SK-N-SH (cell line): ENCODE measurements around the gene LCE3A. TPM values are rescaled to one million over a fixed set of nuclear protein-coding genes. Genes with fewer than 3 reads are reported as not detected.

Experiments
- CTCF ChIA-PET: fragments of 300-600, 350-600 bp; formaldehyde crosslinking; extraction: SDS; loops from one replicate; lab custom pipeline; 2021; lab: Yijun Ruan, JAX
- POLR2A ChIA-PET: fragments of 350-600 bp; sonication (Branson Sonifier 250); formaldehyde crosslinking; extraction: SDS; loops from one replicate; lab custom pipeline; 2020; ENCODE audit warnings: antibody characterized with exemption, inconsistent platforms; lab: Yijun Ruan, JAX
- DNase-seq: peaks from one replicate; pipeline ENCODE4 v3.0.0; 2012
- H2AFZ ChIP-seq: fragments of 200-600 bp; sonication (generic); 2 replicates; pipeline ENCODE4 v1.8.1; 2016; ENCODE audit warnings: antibody characterized with exemption, mild to moderate bottlenecking, low read depth
- H3F3A ChIP-seq: fragments of 200-600 bp; sonication (generic); replicated peaks from 2 replicates; pipeline ENCODE3; 2016; ENCODE audit warnings: antibody characterized with exemption, mild to moderate bottlenecking; ENCODE audit not compliant: insufficient read depth
- H3K27ac ChIP-seq, 2 experiments: fragments of 200-500 bp in 1 of 2; fragments of 200-600 bp in 1 of 2; sonication (Bioruptor generic) in 1 of 2; sonication (generic), shearing (Covaris generic) in 1 of 2; 2 replicates each; pipeline versions ENCODE4 v1.5.1 to v1.6.1; 2014 to 2016; ENCODE audit warnings: low read depth in 2 of 2, inconsistent platforms in 1 of 2, low read length in 1 of 2, mild to moderate bottlenecking in 1 of 2, mixed read lengths in 1 of 2
- H3K27me3 ChIP-seq: fragments of 200-600 bp; sonication (generic), shearing (Covaris generic); 2 replicates; pipeline ENCODE4 v1.6.1; 2016; ENCODE audit warnings: mixed run types; ENCODE audit not compliant: insufficient read depth
- H3K36me3 ChIP-seq, 2 experiments: fragments of 200-500 bp in 1 of 2; fragments of 200-600 bp in 1 of 2; sonication (Bioruptor generic) in 1 of 2; sonication (generic) in 1 of 2; replicated peaks in 1 of 2; 2 replicates each; pipeline versions ENCODE3 to v1.5.1; 2014 to 2016; ENCODE audit warnings: low read length in 1 of 2, mild to moderate bottlenecking in 1 of 2; ENCODE audit not compliant: insufficient read depth in 2 of 2, control insufficient read depth in 1 of 2
- H3K4me1 ChIP-seq, 2 experiments: fragments of 200-500 bp in 1 of 2; fragments of 200-600 bp in 1 of 2; sonication (Bioruptor generic) in 1 of 2; sonication (generic), shearing (Covaris generic) in 1 of 2; 2 replicates each; pipeline versions ENCODE4 v1.5.1 to v1.6.1; 2014 to 2016; ENCODE audit warnings: low read depth in 1 of 2, low read length in 1 of 2, mixed run types in 1 of 2; ENCODE audit not compliant: insufficient read depth in 2 of 2, control insufficient read depth in 1 of 2
- H3K4me2 ChIP-seq: fragments of 200-600 bp; sonication (generic), shearing (Covaris generic); 2 replicates; pipeline ENCODE4 v1.6.1; 2017; ENCODE audit warnings: mixed run types
- H3K4me3 ChIP-seq, 2 experiments: fragments of 200-500 bp in 1 of 2; fragments of 200-600 bp in 1 of 2; sonication (Bioruptor generic) in 1 of 2; sonication (generic), shearing (Covaris generic) in 1 of 2; 2 replicates each; pipeline versions ENCODE4 v1.5.1 to v1.8.1; 2014 to 2016; ENCODE audit warnings: low read depth in 2 of 2, inconsistent platforms in 1 of 2, low read length in 1 of 2, mild to moderate bottlenecking in 1 of 2, mixed read lengths in 1 of 2, moderate library complexity in 1 of 2
- H3K79me2 ChIP-seq: fragments of 200-600 bp; sonication (generic); 2 replicates; pipeline ENCODE4 v1.8.1; 2017; ENCODE audit warnings: mild to moderate bottlenecking; ENCODE audit not compliant: insufficient read depth
- H3K9ac ChIP-seq: fragments of 200-600 bp; sonication (generic); 2 replicates; pipeline ENCODE4 v1.6.1; 2017; ENCODE audit warnings: mixed run types
- H3K9me2 ChIP-seq: fragments of 200-600 bp; sonication (generic); 2 replicates; pipeline ENCODE4 v1.6.1; 2017; ENCODE audit warnings: mixed run types
- H3K9me3 ChIP-seq: fragments of 200-600 bp; sonication (generic); 2 replicates; pipeline ENCODE4 v1.6.1; 2017; ENCODE audit warnings: mixed run types, mild to moderate bottlenecking, moderate library complexity
- H4K20me1 ChIP-seq: fragments of 200-600 bp; sonication (generic); 2 replicates; pipeline ENCODE4 v1.6.1; 2017; ENCODE audit warnings: mild to moderate bottlenecking, mixed run types; ENCODE audit not compliant: insufficient read depth
- CHD2 ChIP-seq: fragments of 150-350 bp; IDR thresholded peaks from 2 replicates; pipeline ENCODE4 v1.6.1; 2018; ENCODE audit warnings: low read length; ENCODE audit not compliant: partially characterized antibody
- CTCF ChIP-seq: fragments of 200-600 bp; sonication (generic); IDR thresholded peaks from 2 replicates; pipeline ENCODE4 v1.6.1; 2017; ENCODE audit warnings: antibody characterized with exemption, mild to moderate bottlenecking, moderate library complexity
- ELF1 ChIP-seq: IDR thresholded peaks from 2 replicates; pipeline ENCODE4 v1.4.0; 2012
- FOSL2 ChIP-seq: IDR thresholded peaks from 2 replicates; pipeline ENCODE4 v1.4.0; 2012; ENCODE audit warnings: low read depth, mild to moderate bottlenecking, moderate library complexity, borderline replicate concordance
- FOXJ3 ChIP-seq: sonication (generic); formaldehyde crosslinking; IDR thresholded peaks from 2 replicates; pipeline ENCODE4 v1.5.1; 2020; ENCODE audit warnings: mild to moderate bottlenecking, missing genetic modification reagents
- FOXM1 ChIP-seq: IDR thresholded peaks from 2 replicates; pipeline ENCODE4 v1.4.0; 2012; ENCODE audit warnings: low read depth, mild to moderate bottlenecking
- GABPA ChIP-seq: IDR thresholded peaks from 2 replicates; pipeline ENCODE4 v1.4.0; 2012; ENCODE audit warnings: low read depth, mild to moderate bottlenecking
- GATA2 ChIP-seq: sonication (generic); formaldehyde crosslinking; IDR thresholded peaks from 2 replicates; pipeline ENCODE4 v1.5.0; 2020; ENCODE audit warnings: mild to moderate bottlenecking, missing genetic modification reagents
- JUND ChIP-seq: IDR thresholded peaks from 2 replicates; pipeline ENCODE4 v1.4.0; 2012
- MAX ChIP-seq: IDR thresholded peaks from 2 replicates; pipeline ENCODE4 v1.4.0; 2012; ENCODE audit warnings: low read depth
- MEF2A ChIP-seq: IDR thresholded peaks from 2 replicates; pipeline ENCODE4 v1.4.0; 2012; ENCODE audit warnings: low read depth, borderline replicate concordance
- MXI1 ChIP-seq: IDR thresholded peaks from 2 replicates; pipeline ENCODE4 v1.6.1; 2012; ENCODE audit warnings: mild to moderate bottlenecking, low read depth, low read length, improper control_type of control experiment
- NFIC ChIP-seq: IDR thresholded peaks from 2 replicates; pipeline ENCODE4 v1.4.0; 2012; ENCODE audit warnings: borderline replicate concordance
- PBX3 ChIP-seq: IDR thresholded peaks from 2 replicates; pipeline ENCODE4; 2012
- POLR2AphosphoS5 ChIP-seq: IDR thresholded peaks from 2 replicates; pipeline ENCODE4 v1.6.1; 2012; ENCODE audit warnings: low read depth, low read length
- REST ChIP-seq: IDR thresholded peaks from 2 replicates; pipeline ENCODE4 v1.6.1; 2012; ENCODE audit warnings: mild to moderate bottlenecking, low read depth, low read length, moderate library complexity
- RXRA ChIP-seq: IDR thresholded peaks from 2 replicates; pipeline ENCODE4 v1.4.0; 2012; ENCODE audit warnings: low read depth, mild to moderate bottlenecking, borderline replicate concordance
- TAF1 ChIP-seq: IDR thresholded peaks from 2 replicates; pipeline ENCODE4 v1.6.1; 2012; ENCODE audit warnings: low read depth, mild to moderate bottlenecking, low read length, moderate library complexity, borderline replicate concordance
- TEAD4 ChIP-seq: IDR thresholded peaks from 2 replicates; pipeline ENCODE4 v1.4.0; 2012; ENCODE audit warnings: mild to moderate bottlenecking, borderline replicate concordance; ENCODE audit not compliant: insufficient read depth
- USF1 ChIP-seq: IDR thresholded peaks from 2 replicates; pipeline ENCODE4 v1.4.0; 2012; ENCODE audit warnings: low read depth, borderline replicate concordance
- USF2 ChIP-seq: fragments of 150-350 bp; IDR thresholded peaks from 2 replicates; pipeline ENCODE4 v1.6.1; 2017; ENCODE audit warnings: antibody characterized with exemption, low read length, low read depth, borderline replicate concordance
- YY1 ChIP-seq: IDR thresholded peaks from 2 replicates; pipeline ENCODE4 v1.4.0; 2012; ENCODE audit warnings: low read depth, mild to moderate bottlenecking
- WGBS: methylation state at CpG from one replicate; pipeline ENCODE4 v1.1.6; 2017; ENCODE audit warnings: low lambda C conversion rate; 5-methylcytosine and 5-hydroxymethylcytosine counted together
- polyA plus RNA-seq, 3 experiments: library from polyadenylated mRNA; depleted of rRNA; stranded (reverse); fragments of >200 nt; gene quantifications; 2 replicates each; pipeline ENCODE4 v1.2.3, GENCODE V29; 2012

LCE3A gene
- polyA plus RNA-seq, 1 of the 3 experiments (the other 2 are of a cell fraction), result not detected

GRCh38 chr1:152663098-152663497, 40.2 kb upstream of the LCE3A start, which contains the start of gene LCE2D:
TSS of gene LCE2D (plus strand) at chr1:152663380. CDS start at chr1:152664106, 726 bp downstream.
- 0% methylated on average over 3 of the region's 3 CpGs for WGBS
- H2AFZ ChIP-seq, result no peak within 1 kb of the TSS
- H3K4me2 ChIP-seq, result no peak within 1 kb of the TSS
- no peak for DNase-seq
- H4K20me1 ChIP-seq, result no peaks in the 10 kb centered on the region
- no peaks in the 10 kb centered on the region for H3F3A ChIP-seq
- H3K9me3 ChIP-seq, result no peaks in the 10 kb centered on the region
- no peak within 1 kb of the TSS for H3K9ac ChIP-seq
- H3K27me3 ChIP-seq, result no peaks in the 10 kb centered on the region
- no peaks in the 10 kb centered on the region for H3K79me2 ChIP-seq
- TF ChIP-seq RXRA (no peak), GATA2 (CRISPR knock-in tag) (no peak), MAX (no peak), NFIC (no peak), PBX3 (no peak), FOXM1 (no peak), ELF1 (no peak)
- H3K27ac ChIP-seq, result no peak within 1 kb of the TSS
- CTCF ChIA-PET, result interaction anchor here (5.2 kb wide), 1 partner anchor 9 kb away, joined by 32 read pairs; no protein-coding TSS in a partner anchor
- no peak within 1 kb of the TSS for H3K4me3 ChIP-seq
- H3K36me3 ChIP-seq, result no peaks in the 10 kb centered on the region
- POLR2A ChIA-PET, result no interaction called here
- no peaks in the 10 kb centered on the region for H3K4me1 ChIP-seq
- H3K9me2 ChIP-seq, result no peaks in the 10 kb centered on the region

GRCh38 chr1:152658649-152659048, 35.7 kb upstream of the LCE3A start:
- Histone ChIP-seq H3K4me3 (no peak overlapping the region), H3K36me3 (no peaks in the 10 kb centered on the region), H4K20me1 (no peaks in the 10 kb centered on the region), H3F3A (peaks cover 6% of the 10 kb centered on the region), H3K4me2 (no peak overlapping the region), H3K9me2 (no peaks in the 10 kb centered on the region), H3K9ac (no peak overlapping the region), H2AFZ (no peak overlapping the region), H3K27ac (no peak overlapping the region), H3K4me1 (no peaks in the 10 kb centered on the region), H3K79me2 (no peaks in the 10 kb centered on the region), H3K9me3 (no peaks in the 10 kb centered on the region), H3K27me3 (no peaks in the 10 kb centered on the region)
- ChIA-PET POLR2A (no interaction called here), CTCF (no interaction called here)
- no peak for DNase-seq
- WGBS, result 0% methylated on average over 3 of the region's 3 CpGs
- TF ChIP-seq TEAD4 (no peak), FOXM1 (no peak), NFIC (no peak), MEF2A (no peak), POLR2AphosphoS5 (no peak), MXI1 (no peak), USF2 (no peak), TAF1 (no peak), FOXJ3 (CRISPR knock-in tag) (no peak), YY1 (no peak), REST (no peak), GABPA (no peak), FOSL2 (no peak), USF1 (no peak), JUND (no peak), CTCF (no peak), CHD2 (no peak)
